K562 (cell line): Measurements from ENCODE around the gene NET1. TPM values are rescaled to one million over a fixed set of nuclear protein-coding genes. Genes with fewer than 3 reads are reported as not detected.

Source experiments
- ATAC-seq: fragments of 200-7000 bp; cut with Tn5 transposase; 3 replicates; pipeline ENCODE4 v1.9.1; 2020; ENCODE audit warnings: moderate library complexity
- BruUV-seq: library from RNA; stranded (reverse); fragments of 400-500 nt; replicated peaks from 2 replicates; lab custom pipeline; 2021; lab: Mats Ljungman, UMichigan
- CTCF ChIA-PET: fragments of 300-600 bp; formaldehyde crosslinking; extraction: SDS; loops from one replicate; lab custom pipeline; 2021; ENCODE audit warnings: low intra/inter-chr PET ratio; lab: Yijun Ruan, JAX
- POLR2A ChIA-PET: fragments of 300-600, 350-650 bp; sonication (Branson Sonifier 250); formaldehyde crosslinking; extraction: SDS; loops from one replicate; lab custom pipeline; 2021; ENCODE audit warnings: antibody characterized with exemption, inconsistent platforms; lab: Yijun Ruan, JAX
- DNase-seq, 4 experiments: peaks; one replicate each; pipeline versions ENCODE4 v3.0.0 to v3.0.0-alpha.2; 2011 to 2018; ENCODE audit warnings: low spot score in 3 of 4, mixed read lengths in 3 of 4; ENCODE audit errors: extremely low read depth in 1 of 4
- FAIRE-seq: peaks from 2 replicates; lab custom pipeline; 2011; peaks lifted over from hg19 to GRCh38; lab: Jason Lieb, UNC
- H2AFZ ChIP-seq: 2 replicates; pipeline ENCODE4 v1.6.0; 2011; ENCODE audit warnings: low read depth, low read length, control low read depth, inconsistent platforms
- H3K27ac ChIP-seq: fragments of 200-600 bp; 3 replicates; pipeline ENCODE4 v1.8.0; 2011; ENCODE audit warnings: low read depth, mild to moderate bottlenecking, control low read depth, inconsistent platforms, low read length, moderate library complexity, mixed read lengths; ENCODE audit errors: extremely low read depth
- H3K27me3 ChIP-seq, 2 experiments: fragments of 300-600 bp in 1 of 2; 2 replicates in 1 of 2; 3 replicates in 1 of 2; pipeline versions ENCODE4 v1.6.0 to v1.8.0; 2011; ENCODE audit warnings: inconsistent platforms in 2 of 2, low read length in 2 of 2, mild to moderate bottlenecking in 1 of 2, mixed read lengths in 1 of 2, moderate library complexity in 1 of 2; ENCODE audit not compliant: control insufficient read depth in 2 of 2, insufficient read depth in 2 of 2
- H3K36me3 ChIP-seq: fragments of 300-600 bp; 3 replicates; pipeline ENCODE4 v1.8.0; 2011; ENCODE audit warnings: mild to moderate bottlenecking, low read length, inconsistent platforms; ENCODE audit not compliant: control insufficient read depth, insufficient read depth
- H3K4me1 ChIP-seq, 2 experiments: fragments of 200-600 bp in 1 of 2; replicated peaks in 1 of 2; 2 replicates in 1 of 2; 3 replicates in 1 of 2; pipeline versions ENCODE4 v1.5.1 to v1.8.0; 2011; ENCODE audit warnings: inconsistent platforms in 2 of 2, low read length in 2 of 2, mild to moderate bottlenecking in 1 of 2, mixed read lengths in 1 of 2, moderate library complexity in 1 of 2; ENCODE audit not compliant: control insufficient read depth in 2 of 2, insufficient read depth in 2 of 2
- H3K4me2 ChIP-seq: 2 replicates; pipeline ENCODE4 v1.6.1; 2011; ENCODE audit warnings: low read length, control low read depth, inconsistent platforms, mixed read lengths; ENCODE audit not compliant: insufficient read depth
- H3K4me3 ChIP-seq: fragments of 200-600 bp; sonication (generic), shearing (Covaris generic); 2 replicates; pipeline ENCODE4 v1.5.1; 2016; ENCODE audit warnings: control low read depth, inconsistent platforms
- H3K79me2 ChIP-seq: fragments of 200-600 bp; 3 replicates; pipeline ENCODE4 v1.8.0; 2011; ENCODE audit warnings: low read length, inconsistent platforms; ENCODE audit not compliant: control insufficient read depth, insufficient read depth
- H3K9ac ChIP-seq, 2 experiments: 2 replicates each; pipeline versions ENCODE4 v1.6.0 to v1.6.1; 2011; ENCODE audit warnings: low read depth in 2 of 2, low read length in 2 of 2, control low read depth in 1 of 2, inconsistent platforms in 1 of 2, mild to moderate bottlenecking in 1 of 2, mixed read lengths in 1 of 2; ENCODE audit not compliant: insufficient read depth in 1 of 2
- H3K9me1 ChIP-seq: one replicate; pipeline ENCODE4 v1.6.0; 2011; ENCODE audit warnings: inconsistent platforms, mild to moderate bottlenecking, low read length, moderate library complexity; ENCODE audit not compliant: control insufficient read depth, insufficient read depth
- H3K9me3 ChIP-seq: replicated peaks from 2 replicates; pipeline ENCODE4 v1.5.1; 2011; ENCODE audit warnings: low read depth, low read length, inconsistent platforms; ENCODE audit not compliant: control insufficient read depth, insufficient read depth
- H4K20me1 ChIP-seq: replicated peaks from 2 replicates; pipeline ENCODE4 v1.6.1; 2011; ENCODE audit warnings: low read length, inconsistent platforms, mixed read lengths; ENCODE audit not compliant: control insufficient read depth, insufficient read depth
- ATF7 ChIP-seq: fragments of 450-650 bp; IDR thresholded peaks from 2 replicates; pipeline ENCODE4 v1.7.1; 2014; ENCODE audit warnings: mild to moderate bottlenecking, moderate library complexity
- ELF2 ChIP-seq: fragments of 250-450 bp; sonication (Bioruptor Pico); IDR thresholded peaks from 2 replicates; pipeline ENCODE4 v1.5.0; 2021; ENCODE audit warnings: mild to moderate bottlenecking
- PHB ChIP-seq: fragments of 250-450 bp; sonication (Bioruptor Pico); IDR thresholded peaks from 2 replicates; pipeline ENCODE4 v1.5.0; 2021
- PHF8 ChIP-seq: fragments of 200-600 bp; sonication (generic); IDR thresholded peaks from 2 replicates; pipeline ENCODE4 v1.6.1; 2012; ENCODE audit warnings: mixed run types, mild to moderate bottlenecking, inconsistent platforms, low read length, moderate library complexity, borderline replicate concordance
- POLR2A ChIP-seq: fragments of 450-650 bp; conservative IDR thresholded peaks from 2 replicates; pipeline ENCODE4 v1.6.1; 2016
- POLR2G ChIP-seq: fragments of 200-400 bp; formaldehyde crosslinking; IDR thresholded peaks from 2 replicates; pipeline ENCODE4 v1.6.1; 2017; ENCODE audit warnings: low read depth, mild to moderate bottlenecking, antibody characterized with exemption, low read length, moderate library complexity
- RB1 ChIP-seq: fragments of 450-650 bp; IDR thresholded peaks from 2 replicates; pipeline ENCODE4 v1.6.1; 2017; ENCODE audit warnings: low read depth, mild to moderate bottlenecking
- SNRNP70 ChIP-seq: fragments of 200-400 bp; formaldehyde crosslinking; optimal IDR thresholded peaks from 2 replicates; pipeline ENCODE3; 2017; ENCODE audit warnings: low read depth, low read length
- ZBTB7A ChIP-seq: IDR thresholded peaks from 2 replicates; pipeline ENCODE4 v1.6.1; 2011; ENCODE audit warnings: low read depth, mild to moderate bottlenecking, low read length, moderate library complexity, borderline replicate concordance; ENCODE audit not compliant: control insufficient read depth
- ZFP30 ChIP-seq: fragments of 250-450 bp; sonication (Bioruptor Pico); IDR thresholded peaks from 2 replicates; pipeline ENCODE4 v1.8.0; 2022; ENCODE audit warnings: moderate library complexity, mild to moderate bottlenecking, inconsistent platforms, borderline replicate concordance
- ZFX ChIP-seq: sonication (generic); formaldehyde crosslinking; IDR thresholded peaks from 2 replicates; pipeline ENCODE4 v1.8.0; 2022; ENCODE audit warnings: mild to moderate bottlenecking, missing genetic modification reagents, moderate library complexity
- ZNF175 ChIP-seq: fragments of 200-800 bp; sonication (Bioruptor generic); IDR thresholded peaks from 2 replicates; pipeline ENCODE4 v1.6.1; 2016; ENCODE audit warnings: low read depth, mild to moderate bottlenecking, missing genetic modification characterization, missing compliant biosample characterization
- WGBS: fragments of 100-300 bp; shearing (Covaris generic); methylation state at CpG from one replicate; pipeline ENCODE4 v1.1.6; 2016; ENCODE audit warnings: low coverage, mixed read lengths; ENCODE audit not compliant: insufficient coverage; ENCODE audit errors: missing lambda C conversion rate; 5-methylcytosine and 5-hydroxymethylcytosine counted together
- in situ Hi-C: fragments of 300-500 bp; cut with MboI; formaldehyde crosslinking; loops from 4 replicates; pipeline ENCODE4 v1.15.0; 2018; ENCODE audit warnings: inconsistent platforms, mixed read lengths
- intact Hi-C: fragments of 100-400 bp; cut with micrococcal nuclease; formaldehyde crosslinking; loops from 2 replicates; pipeline ENCODE4 v1.14.2; 2022
- polyA plus RNA-seq, 8 experiments: library from polyadenylated mRNA; depleted of rRNA in 4 of 8; stranded (reverse) in 5 of 8; unstranded in 3 of 8; fragments of >200 nt; fragmentation: Nextera tagmentation in 2 of 8; fragmentation: Illumina TruSeq in 1 of 8; extraction: Ambion mirVana in 2 of 8; extraction: Trizol in 1 of 8; gene quantifications; 2 replicates each; pipeline versions ENCODE4 v1.2.1 to v1.2.3, GENCODE V29; 2011 to 2014; ENCODE audit warnings: inconsistent platforms in 1 of 8, missing spikeins in 1 of 8
- total RNA-seq, 7 experiments: library from RNA; depleted of rRNA in 6 of 7; stranded (reverse); fragments of >200 nt in 6 of 7; fragmentation: Illumina TruSeq in 2 of 7; extraction: Trizol in 2 of 7; gene quantifications; 2 replicates each; pipeline versions ENCODE4 v1.2.1 to v1.2.3, GENCODE V29; 2011 to 2021; ENCODE audit warnings: low replicate concordance in 1 of 7
- TF ChIP-seq, protein P1 (sequence below): fragments of 200-800 bp; sonication (Bioruptor generic); IDR thresholded peaks from 2 replicates; pipeline ENCODE4 v1.6.1; 2016; ENCODE audit warnings: missing genetic modification characterization, missing compliant biosample characterization

The NET1 gene
- total and polyA plus RNA-seq, 9 of the 15 experiments (the other 6 are each of a cell fraction or from before 2014, with no cell fraction given), result 47.4 to 258 (median 106) TPM

DNA sequence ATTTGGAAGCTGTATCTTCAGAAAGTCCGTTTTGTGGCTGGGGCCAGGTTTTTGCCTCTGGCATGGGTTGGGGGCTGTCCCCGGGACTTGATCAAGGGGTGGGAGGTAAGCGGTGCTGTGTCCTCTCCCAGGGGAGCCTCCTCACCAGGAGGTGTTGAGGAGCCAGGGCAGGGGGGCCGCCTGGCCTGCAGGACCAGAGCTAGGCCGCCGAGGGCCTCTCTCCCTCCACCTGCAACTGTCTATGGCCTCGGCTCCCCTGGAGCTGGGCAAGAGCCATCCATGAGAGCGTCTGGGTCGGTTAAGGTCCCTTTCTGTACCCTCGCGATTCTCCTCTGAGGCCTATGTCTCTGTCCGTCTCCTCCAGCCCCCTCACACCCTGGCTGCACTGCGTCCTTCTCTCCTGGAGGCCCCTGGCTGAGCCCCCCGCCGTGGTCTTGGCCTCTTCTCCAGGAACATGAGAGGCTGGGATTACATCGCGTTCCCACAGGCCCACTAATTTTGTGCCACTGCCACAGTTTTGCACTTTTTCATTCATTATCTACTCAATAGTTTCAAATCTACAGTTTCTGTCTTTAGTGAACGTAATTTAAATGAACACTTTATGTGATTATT is 66.4 kb downstream of the NET1 start:
- H3K9me3 ChIP-seq, result no peaks in the 10 kb centered on the region
- POLR2A ChIA-PET, result interaction anchor here (0.5 to 7.0 kb wide), 7 partner anchors 8 to 101 kb away, joined by 3 to 43 read pairs (median 4); no protein-coding TSS in a partner anchor
- in situ Hi-C loops (no loop called here), intact Hi-C loops (loop anchor here (1.0 to 2.0 kb wide), 2 partner anchors 16 to 32 kb away; no protein-coding TSS in a partner anchor)
- WGBS, result 3% methylated on average over 14 of the region's 18 CpGs
- CTCF ChIA-PET, result no interaction called here
- H4K20me1 ChIP-seq, result no peaks in the 10 kb centered on the region
- H3K4me2 ChIP-seq, result peak overlapping the region; percentile 100
- peak overlapping the region; percentile 85 to 95 for H3K9ac ChIP-seq
- ATAC-seq (peak; percentile 48), DNase-seq (peak in 2 of 4 experiments; percentile 32 to 39), FAIRE-seq (no peak)
- no peaks in the 10 kb centered on the region for H3K27me3 ChIP-seq
- H3K36me3 ChIP-seq, result peaks cover 13% of the 10 kb centered on the region; the same call in 2 of the 3 replicates
- H2AFZ ChIP-seq, result no peak overlapping the region
- TSS peak; percentile 86 for BruUV-seq
- peaks cover 42 to 48% of the 10 kb centered on the region in 2 experiments for H3K4me1 ChIP-seq
- peak overlapping the region; percentile 47 for H3K4me3 ChIP-seq
- no peaks in the 10 kb centered on the region for H3K9me1 ChIP-seq
- H3K27ac ChIP-seq, result peak overlapping the region; percentile 94
- H3K79me2 ChIP-seq, result peaks cover 96% of the 10 kb centered on the region
- peak; percentile 65 for TF ChIP-seq POLR2G
- TF ChIP-seq ATF7, result 0 out of 2 replicates have a peak, but pooled peaks have one; percentile 3
- TF ChIP-seq ELF2 (CRISPR knock-in tag), result peak; percentile 58; the same call in 1 of the 2 replicates
- TF ChIP-seq ZFX (CRISPR knock-in tag), result peak; percentile 68
- TF ChIP-seq ZFP30, result 0 out of 2 replicates have a peak, but pooled peaks have one; percentile 47
- no peak for TF ChIP-seq PHB (CRISPR knock-in tag)
- TF ChIP-seq RB1, result 0 out of 2 replicates have a peak, but pooled peaks have one; percentile 7
- TF ChIP-seq POLR2A, result 0 out of 2 replicates have a peak, but pooled peaks have one; percentile 12
- TF ChIP-seq, protein P1, sequence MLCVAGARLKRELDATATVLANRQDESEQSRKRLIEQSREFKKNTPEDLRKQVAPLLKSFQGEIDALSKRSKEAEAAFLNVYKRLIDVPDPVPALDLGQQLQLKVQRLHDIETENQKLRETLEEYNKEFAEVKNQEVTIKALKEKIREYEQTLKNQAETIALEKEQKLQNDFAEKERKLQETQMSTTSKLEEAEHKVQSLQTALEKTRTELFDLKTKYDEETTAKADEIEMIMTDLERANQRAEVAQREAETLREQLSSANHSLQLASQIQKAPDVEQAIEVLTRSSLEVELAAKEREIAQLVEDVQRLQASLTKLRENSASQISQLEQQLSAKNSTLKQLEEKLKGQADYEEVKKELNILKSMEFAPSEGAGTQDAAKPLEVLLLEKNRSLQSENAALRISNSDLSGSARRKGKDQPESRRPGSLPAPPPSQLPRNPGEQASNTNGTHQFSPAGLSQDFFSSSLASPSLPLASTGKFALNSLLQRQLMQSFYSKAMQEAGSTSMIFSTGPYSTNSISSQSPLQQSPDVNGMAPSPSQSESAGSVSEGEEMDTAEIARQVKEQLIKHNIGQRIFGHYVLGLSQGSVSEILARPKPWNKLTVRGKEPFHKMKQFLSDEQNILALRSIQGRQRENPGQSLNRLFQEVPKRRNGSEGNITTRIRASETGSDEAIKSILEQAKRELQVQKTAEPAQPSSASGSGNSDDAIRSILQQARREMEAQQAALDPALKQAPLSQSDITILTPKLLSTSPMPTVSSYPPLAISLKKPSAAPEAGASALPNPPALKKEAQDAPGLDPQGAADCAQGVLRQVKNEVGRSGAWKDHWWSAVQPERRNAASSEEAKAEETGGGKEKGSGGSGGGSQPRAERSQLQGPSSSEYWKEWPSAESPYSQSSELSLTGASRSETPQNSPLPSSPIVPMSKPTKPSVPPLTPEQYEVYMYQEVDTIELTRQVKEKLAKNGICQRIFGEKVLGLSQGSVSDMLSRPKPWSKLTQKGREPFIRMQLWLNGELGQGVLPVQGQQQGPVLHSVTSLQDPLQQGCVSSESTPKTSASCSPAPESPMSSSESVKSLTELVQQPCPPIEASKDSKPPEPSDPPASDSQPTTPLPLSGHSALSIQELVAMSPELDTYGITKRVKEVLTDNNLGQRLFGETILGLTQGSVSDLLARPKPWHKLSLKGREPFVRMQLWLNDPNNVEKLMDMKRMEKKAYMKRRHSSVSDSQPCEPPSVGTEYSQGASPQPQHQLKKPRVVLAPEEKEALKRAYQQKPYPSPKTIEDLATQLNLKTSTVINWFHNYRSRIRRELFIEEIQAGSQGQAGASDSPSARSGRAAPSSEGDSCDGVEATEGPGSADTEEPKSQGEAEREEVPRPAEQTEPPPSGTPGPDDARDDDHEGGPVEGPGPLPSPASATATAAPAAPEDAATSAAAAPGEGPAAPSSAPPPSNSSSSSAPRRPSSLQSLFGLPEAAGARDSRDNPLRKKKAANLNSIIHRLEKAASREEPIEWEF (CRISPR knock-in tag), result 0 out of 2 replicates have a peak, but pooled peaks have one; percentile 23
- TF ChIP-seq ZBTB7A, result peak; percentile 67; the same call in 1 of the 2 replicates
- TF ChIP-seq ZNF175 (CRISPR knock-in tag), result peak; percentile 2; the same call in 1 of the 2 replicates
- no peak for TF ChIP-seq SNRNP70
- TF ChIP-seq PHF8, result peak; percentile 15; the same call in 1 of the 2 replicates
